NB4 (cell line): ENCODE data around the gene SNRNP40.

Source experiments
- CTCF ChIP-seq: IDR thresholded peaks from one replicate; pipeline ENCODE4 v1.5.1; 2012; ENCODE audit warnings: low read depth, low read length
- MAX ChIP-seq: IDR thresholded peaks from 2 replicates; pipeline ENCODE4 v1.6.1; 2011; ENCODE audit warnings: low read depth, low read length

DNA sequence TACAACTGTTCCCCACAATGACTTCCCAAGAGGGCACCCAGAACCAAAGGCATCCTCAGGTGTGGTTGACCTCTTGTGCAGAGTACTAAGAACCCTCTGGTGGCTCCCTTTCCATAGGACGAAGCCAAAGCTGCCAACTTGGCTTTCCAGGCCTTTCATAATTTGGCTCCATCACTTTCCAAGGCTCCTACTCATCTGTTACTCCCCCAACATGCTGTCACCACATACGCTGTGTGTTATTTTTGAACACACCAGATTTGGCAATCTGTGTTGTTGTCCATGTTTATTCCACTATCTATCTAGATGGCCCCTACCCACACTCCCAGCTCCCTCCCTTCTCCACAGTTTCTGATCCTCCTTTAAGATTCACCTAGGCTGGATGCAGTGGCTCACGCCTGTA is 46.7 kb downstream of the SNRNP40 start:
- TF ChIP-seq CTCF (no peak), MAX (no peak)
